Suppressor macrophage treated with lipopolysaccharide for 4 hours (primary cell): ENCODE data around the gene OR9Q2.
"Not testable (repeated sequence)": the region's sequence is repeated elsewhere in the genome, so short reads cannot be mapped to it uniquely, and the experiment has no call there.

Experiments used
- DNase-seq: peaks from one replicate; pipeline ENCODE4 v3.0.0-alpha.2; 2020

The OR9Q2 gene

GRCh38 chr11:58188770-58189169, at the start of gene OR9Q2:
OR9Q2 (plus strand) TSS chr11:58189070; CDS start chr11:58190491, 1,421 bp downstream.
- DNase-seq = no peak

GRCh38 chr11:58142761-58143160, 46.1 kb upstream of the OR9Q2 start:
- DNase-seq = no peak

GRCh38 chr11:58152781-58153180, 36.1 kb upstream of the OR9Q2 start:
- no peak for DNase-seq

- no peak for DNase-seq
These were observed 24.5 kb upstream of the OR9Q2 start for GRCh38 chr11:58164389-58164788.

- DNase-seq = no peak
These were observed 23.9 kb upstream of the OR9Q2 start for GRCh38 chr11:58164990-58165389.

GRCh38 chr11:58165504-58166106, 23.3 kb upstream of the OR9Q2 start:
- DNase-seq = no peak

- no peak for DNase-seq
These were observed 11.3 kb upstream of the OR9Q2 start for GRCh38 chr11:58177409-58178054.

GRCh38 chr11:58178444-58178843, 10.4 kb upstream of the OR9Q2 start:
- no peak for DNase-seq

- DNase-seq = no peak
These were observed 9.2 kb upstream of the OR9Q2 start for GRCh38 chr11:58179648-58180047.

- DNase-seq = no peak
These were observed 1.9 kb upstream of the OR9Q2 start for GRCh38 chr11:58186938-58187337.

- no peak for DNase-seq
These were observed 3.4 kb downstream of the OR9Q2 start for GRCh38 chr11:58192229-58192628.

- no peak for DNase-seq
These were observed 4.5 kb downstream of the OR9Q2 start for GRCh38 chr11:58193391-58193790.

GRCh38 chr11:58195939-58196338, 7.1 kb downstream of the OR9Q2 start:
- DNase-seq = no peak

GRCh38 chr11:58199271-58199670, 10.4 kb downstream of the OR9Q2 start:
- no peak for DNase-seq

- DNase-seq = no peak
These were observed 15.2 kb downstream of the OR9Q2 start, which contains the start of gene OR1S2 for GRCh38 chr11:58204042-58204441. OR1S2 (minus strand) TSS chr11:58204142; CDS start chr11:58204142, 0 bp downstream.

- not testable (repeated sequence) for DNase-seq
These were observed 23.6 kb downstream of the OR9Q2 start, which contains the start of gene OR1S1 for GRCh38 chr11:58212420-58212819. OR1S1 (plus strand) TSS chr11:58212720.

- no peak for DNase-seq
These were observed 27.6 kb downstream of the OR9Q2 start for GRCh38 chr11:58216476-58216875.

- no peak for DNase-seq
These were observed 33.9 kb downstream of the OR9Q2 start for GRCh38 chr11:58222721-58223120.

GRCh38 chr11:58227956-58228615, 39.2 kb downstream of the OR9Q2 start:
- DNase-seq = no peak
